Measurements from ENCODE around the gene PLD2.
A peak's percentile ranks its signal among the peaks of the same experiment; 100 is the strongest.

Gene PLD2

GRCh38 chr17:4759776-4760236 is 47.1 kb upstream of the PLD2 start:
- Histone ChIP-seq H3K36me3 (ENCODE audit: control insufficient read depth in 2 of 2, insufficient read depth in 1 of 2, low read length in 2 of 2) (no peaks in the 10 kb centered on the region), H3K4me1 (ENCODE audit: control insufficient read depth, insufficient read depth, low read length) (no peaks in the 10 kb centered on the region), H3K27ac (ENCODE audit: extremely low read depth, low read depth, low read length) (no peak overlapping the region), H3K9me3 (ENCODE audit: control insufficient read depth, insufficient read depth, low read depth, low read length) (no peaks in the 10 kb centered on the region), H3K4me3 (ENCODE audit: low read depth, low read length) (no peak overlapping the region)
- CTCF ChIA-PET: no interaction called here
- peak; percentile 23; the same call in 1 of the 2 replicates for TF ChIP-seq ZBTB17 (tag by site-specific recombination; IDR thresholded peaks at IDR 0.05)
- no peak for TF ChIP-seq ZNF654 (tag by site-specific recombination; IDR thresholded peaks at IDR 0.05; ENCODE audit: low read depth)
- POLR2A ChIA-PET: no interaction called here

GRCh38 chr17:4764595-4764994 is 42.4 kb upstream of the PLD2 start:
- CTCF ChIA-PET: interaction anchor here (0.5 to 1.6 kb wide), 5 partner anchors 9 to 199 kb away, joined by 3 to 5 read pairs (median 3); partner anchors contain the start of gene ARRB2
- Histone ChIP-seq H3K36me3 (ENCODE audit: control insufficient read depth in 2 of 2, insufficient read depth in 1 of 2, low read length in 2 of 2) (no peaks in the 10 kb centered on the region), H3K4me1 (ENCODE audit: control insufficient read depth, insufficient read depth, low read length) (no peaks in the 10 kb centered on the region), H3K27ac (ENCODE audit: extremely low read depth, low read depth, low read length) (no peak overlapping the region), H3K9me3 (ENCODE audit: control insufficient read depth, insufficient read depth, low read depth, low read length) (no peaks in the 10 kb centered on the region), H3K4me3 (ENCODE audit: low read depth, low read length) (no peak overlapping the region)
- TF ChIP-seq ZNF148 (tag by site-specific recombination; IDR thresholded peaks at IDR 0.05; ENCODE audit: borderline replicate concordance) (no peak), ZNF555 (tag by site-specific recombination; conservative IDR thresholded peaks at IDR 0.05) (no peak), ZFP3 (tag by site-specific recombination; IDR thresholded peaks at IDR 0.05; ENCODE audit: low read depth) (no peak), ZFP37 (tag by site-specific recombination; IDR thresholded peaks at IDR 0.05) (no peak), ZNF391 (tag by site-specific recombination; IDR thresholded peaks at IDR 0.05; ENCODE audit: borderline replicate concordance, low read depth) (no peak), ZNF658 (tag by site-specific recombination; IDR thresholded peaks at IDR 0.05) (no peak), KLF10 (tag by site-specific recombination; IDR thresholded peaks at IDR 0.05) (no peak), ZNF513 (tag by site-specific recombination; IDR thresholded peaks at IDR 0.05) (no peak), SALL2 (tag by site-specific recombination; IDR thresholded peaks at IDR 0.05; ENCODE audit: borderline replicate concordance) (no peak), ZNF560 (tag by site-specific recombination; IDR thresholded peaks at IDR 0.05; ENCODE audit: borderline replicate concordance) (no peak), KLF16 (tag by site-specific recombination; IDR thresholded peaks at IDR 0.05) (no peak), ZNF530 (tag by site-specific recombination; IDR thresholded peaks at IDR 0.05; ENCODE audit: low read depth) (no peak)
- TF ChIP-seq, protein P1, sequence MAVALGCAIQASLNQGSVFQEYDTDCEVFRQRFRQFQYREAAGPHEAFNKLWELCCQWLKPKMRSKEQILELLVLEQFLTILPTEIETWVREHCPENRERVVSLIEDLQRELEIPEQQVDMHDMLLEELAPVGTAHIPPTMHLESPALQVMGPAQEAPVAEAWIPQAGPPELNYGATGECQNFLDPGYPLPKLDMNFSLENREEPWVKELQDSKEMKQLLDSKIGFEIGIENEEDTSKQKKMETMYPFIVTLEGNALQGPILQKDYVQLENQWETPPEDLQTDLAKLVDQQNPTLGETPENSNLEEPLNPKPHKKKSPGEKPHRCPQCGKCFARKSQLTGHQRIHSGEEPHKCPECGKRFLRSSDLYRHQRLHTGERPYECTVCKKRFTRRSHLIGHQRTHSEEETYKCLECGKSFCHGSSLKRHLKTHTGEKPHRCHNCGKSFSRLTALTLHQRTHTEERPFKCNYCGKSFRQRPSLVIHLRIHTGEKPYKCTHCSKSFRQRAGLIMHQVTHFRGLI (tag by site-specific recombination; IDR thresholded peaks at IDR 0.05): no peak
- TF ChIP-seq, protein P2, sequence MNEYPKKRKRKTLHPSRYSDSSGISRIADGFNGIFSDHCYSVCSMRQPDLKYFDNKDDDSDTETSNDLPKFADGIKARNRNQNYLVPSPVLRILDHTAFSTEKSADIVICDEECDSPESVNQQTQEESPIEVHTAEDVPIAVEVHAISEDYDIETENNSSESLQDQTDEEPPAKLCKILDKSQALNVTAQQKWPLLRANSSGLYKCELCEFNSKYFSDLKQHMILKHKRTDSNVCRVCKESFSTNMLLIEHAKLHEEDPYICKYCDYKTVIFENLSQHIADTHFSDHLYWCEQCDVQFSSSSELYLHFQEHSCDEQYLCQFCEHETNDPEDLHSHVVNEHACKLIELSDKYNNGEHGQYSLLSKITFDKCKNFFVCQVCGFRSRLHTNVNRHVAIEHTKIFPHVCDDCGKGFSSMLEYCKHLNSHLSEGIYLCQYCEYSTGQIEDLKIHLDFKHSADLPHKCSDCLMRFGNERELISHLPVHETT (tag by site-specific recombination; IDR thresholded peaks at IDR 0.05): no peak
- TF ChIP-seq, protein P3, sequence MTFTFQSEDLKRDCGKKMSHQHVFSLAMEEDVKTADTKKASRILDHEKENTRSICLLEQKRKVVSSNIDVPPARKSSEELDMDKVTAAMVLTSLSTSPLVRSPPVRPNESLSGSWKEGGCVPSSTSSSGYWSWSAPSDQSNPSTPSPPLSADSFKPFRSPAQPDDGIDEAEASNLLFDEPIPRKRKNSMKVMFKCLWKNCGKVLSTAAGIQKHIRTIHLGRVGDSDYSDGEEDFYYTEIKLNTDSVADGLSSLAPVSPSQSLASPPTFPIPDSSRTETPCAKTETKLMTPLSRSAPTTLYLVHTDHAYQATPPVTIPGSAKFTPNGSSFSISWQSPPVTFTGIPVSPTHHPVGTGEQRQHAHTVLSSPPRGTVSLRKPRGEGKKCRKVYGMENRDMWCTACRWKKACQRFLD (tag by site-specific recombination; IDR thresholded peaks at IDR 0.05): no peak
- POLR2A ChIA-PET: no interaction called here

Measured in HEK293 (cell line).